GM18520 (cell line): Measurements from ENCODE around the gene NOC4L.

Source experiments
- ATAC-seq: cut with Tn5 transposase; IDR thresholded peaks from one replicate; pipeline ENCODE4 v1.9.1; 2021; ENCODE audit not compliant: unreplicated experiment

The NOC4L gene

GRCh38 chr12:132168311-132169031, 24.2 kb downstream of the NOC4L start:
- no peak for ATAC-seq

GRCh38 chr12:132169376-132169775, 25.1 kb downstream of the NOC4L start:
- ATAC-seq = no peak

DNA sequence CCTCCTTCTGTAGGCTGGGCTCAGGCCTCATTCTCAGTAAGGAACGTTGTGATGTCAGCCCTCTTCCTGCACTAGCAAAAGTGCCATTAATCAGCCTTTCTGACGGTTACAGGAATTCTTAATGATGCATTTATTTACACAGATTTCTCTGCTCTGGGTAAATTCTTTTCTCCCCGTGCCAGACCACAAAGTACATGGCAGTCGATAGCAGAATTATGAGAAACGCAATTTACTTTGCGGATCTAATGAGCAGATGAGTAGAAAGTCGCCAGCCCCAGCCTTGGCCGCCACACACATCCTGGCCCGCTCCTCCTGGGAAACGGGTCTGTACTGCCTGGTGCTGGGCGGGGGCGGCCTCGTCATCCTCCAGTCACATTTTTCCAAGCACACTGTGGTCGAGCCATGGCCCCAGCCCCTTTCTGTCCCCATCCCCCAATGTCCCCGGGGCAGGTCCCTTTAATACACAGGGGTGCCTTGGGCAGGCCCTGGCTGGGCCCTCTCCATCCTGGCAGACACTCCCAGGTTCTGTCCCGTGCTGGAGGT, 25.9 kb downstream of the NOC4L start:
- ATAC-seq = no peak

DNA sequence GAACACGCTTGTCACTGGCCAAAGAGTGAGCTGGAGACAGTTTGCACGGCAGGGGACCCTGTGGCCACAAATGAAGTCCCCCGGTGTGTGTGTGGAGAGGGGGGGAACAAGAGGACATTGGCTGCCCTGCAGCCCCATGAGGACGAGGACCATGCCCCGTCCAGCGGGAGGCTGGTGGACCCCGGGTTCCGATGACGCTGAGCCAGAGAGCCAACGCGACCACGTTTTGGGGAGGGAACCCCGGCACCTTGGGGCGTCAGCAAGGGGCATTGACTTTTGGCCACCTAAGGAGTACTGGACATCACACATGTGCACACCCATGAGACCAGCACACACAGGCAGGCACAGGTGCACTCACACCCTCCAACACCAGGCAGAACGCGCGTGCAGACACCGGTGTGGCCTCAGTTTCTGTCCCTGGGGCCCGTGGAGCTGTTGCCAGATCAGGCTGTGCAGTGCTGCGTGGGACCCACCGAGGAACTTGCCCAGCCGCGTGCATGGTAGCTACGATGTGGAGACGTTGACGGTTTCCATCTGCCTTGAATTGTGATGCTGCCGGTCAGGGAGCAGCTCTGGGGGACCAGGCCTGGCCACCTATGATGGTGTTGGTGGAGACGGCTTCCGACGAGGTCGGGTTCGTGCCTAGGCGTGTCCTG, 26.5 kb downstream of the NOC4L start:
- ATAC-seq = no peak

DNA sequence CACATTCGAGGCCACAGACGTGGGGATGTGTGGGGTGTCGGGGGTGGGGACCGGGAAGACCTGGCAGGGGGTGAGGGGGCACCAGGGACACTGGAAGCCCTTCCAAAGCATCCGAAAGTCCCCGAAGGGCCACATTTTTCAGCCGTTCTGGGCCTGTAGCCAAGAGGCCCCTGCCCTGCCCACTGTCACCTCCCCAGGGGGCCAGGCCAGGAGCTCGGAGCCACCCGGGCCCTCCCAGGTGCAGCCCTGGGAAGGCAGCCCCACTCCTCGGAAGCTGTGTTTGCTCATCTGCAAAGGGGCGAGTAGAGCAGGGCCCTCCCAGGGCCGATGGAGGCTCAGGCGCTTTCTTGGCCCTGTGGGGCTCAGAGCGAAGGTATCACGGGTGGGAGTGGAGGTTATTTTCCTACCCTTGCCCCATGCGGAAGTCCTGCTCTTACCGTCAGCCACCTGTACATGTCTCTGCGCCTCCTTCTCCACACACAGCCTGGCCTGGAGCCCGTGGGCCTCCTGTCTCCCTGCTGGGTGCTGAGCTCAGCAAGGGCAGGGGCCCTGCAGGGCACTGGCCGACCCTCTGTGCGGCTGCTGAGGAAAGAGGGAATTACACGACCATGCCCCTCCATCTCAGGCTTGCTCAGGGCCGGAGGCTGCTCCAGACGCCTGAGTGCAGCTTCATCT, 27.2 kb downstream of the NOC4L start:
- no peak for ATAC-seq

GRCh38 chr12:132171968-132172521, 27.8 kb downstream of the NOC4L start:
- no peak for ATAC-seq

DNA sequence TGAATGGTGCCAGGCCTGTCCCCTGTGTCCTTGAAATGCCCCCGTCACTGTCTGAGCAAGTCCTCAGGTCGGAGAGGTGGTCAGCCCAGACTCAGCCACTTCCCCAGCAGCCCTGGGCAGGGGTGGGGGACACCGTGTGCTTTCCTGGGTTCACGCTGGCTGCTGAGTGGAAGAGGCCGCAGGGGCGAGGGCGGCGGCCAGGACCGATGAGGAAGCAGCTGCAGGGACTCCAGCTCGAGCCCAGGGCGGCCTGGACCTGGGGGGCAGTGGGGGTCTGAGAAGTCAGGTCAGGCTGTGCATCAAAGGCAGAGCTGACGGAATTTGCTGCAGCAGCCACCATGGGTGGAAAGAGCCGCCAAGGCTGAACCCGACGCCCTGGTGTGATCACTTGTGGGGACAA, 28.4 kb downstream of the NOC4L start:
- no peak for ATAC-seq

GRCh38 chr12:132173135-132174014, 29.1 kb downstream of the NOC4L start:
- no peak for ATAC-seq

DNA sequence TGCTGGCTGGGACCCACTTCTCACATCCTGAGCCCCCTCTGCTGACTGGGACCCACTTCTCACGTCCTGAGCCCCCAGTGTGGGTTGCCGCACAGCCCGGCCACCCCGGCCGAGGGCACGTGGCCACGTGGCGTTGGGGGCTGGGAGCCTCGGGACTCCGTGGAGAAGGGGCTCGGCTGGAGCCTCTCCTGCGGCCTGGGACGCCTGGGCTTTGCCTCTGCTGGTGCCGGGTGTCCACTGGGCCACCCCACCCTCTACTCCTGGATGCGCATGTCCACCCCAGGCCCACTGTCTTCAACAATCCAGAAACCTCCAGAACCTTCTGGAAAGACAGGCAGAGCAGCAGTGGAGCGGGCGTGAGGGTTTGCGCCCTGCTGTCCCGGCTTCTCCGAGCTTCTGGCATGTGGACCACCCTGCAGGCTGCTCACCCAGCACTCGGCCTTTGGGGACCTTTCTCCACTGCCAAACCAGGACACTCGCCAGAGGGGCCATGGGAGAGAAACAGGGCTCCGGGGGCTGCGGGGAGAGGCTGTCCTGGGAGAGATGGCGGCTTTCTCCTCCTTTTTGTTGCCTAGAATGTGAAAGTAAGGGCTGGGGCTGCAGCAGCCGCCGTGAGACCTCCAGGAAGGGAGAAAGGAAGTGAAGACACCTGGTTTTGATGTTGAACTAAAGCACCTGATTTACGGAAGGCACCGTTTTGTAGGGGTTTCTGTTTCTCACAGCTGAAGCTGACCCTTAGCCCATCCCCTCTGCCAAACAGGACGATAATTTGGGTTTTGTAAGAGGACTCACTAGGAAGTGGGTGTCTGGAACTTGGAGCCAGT, 30.0 kb downstream of the NOC4L start:
- ATAC-seq = no peak

DNA sequence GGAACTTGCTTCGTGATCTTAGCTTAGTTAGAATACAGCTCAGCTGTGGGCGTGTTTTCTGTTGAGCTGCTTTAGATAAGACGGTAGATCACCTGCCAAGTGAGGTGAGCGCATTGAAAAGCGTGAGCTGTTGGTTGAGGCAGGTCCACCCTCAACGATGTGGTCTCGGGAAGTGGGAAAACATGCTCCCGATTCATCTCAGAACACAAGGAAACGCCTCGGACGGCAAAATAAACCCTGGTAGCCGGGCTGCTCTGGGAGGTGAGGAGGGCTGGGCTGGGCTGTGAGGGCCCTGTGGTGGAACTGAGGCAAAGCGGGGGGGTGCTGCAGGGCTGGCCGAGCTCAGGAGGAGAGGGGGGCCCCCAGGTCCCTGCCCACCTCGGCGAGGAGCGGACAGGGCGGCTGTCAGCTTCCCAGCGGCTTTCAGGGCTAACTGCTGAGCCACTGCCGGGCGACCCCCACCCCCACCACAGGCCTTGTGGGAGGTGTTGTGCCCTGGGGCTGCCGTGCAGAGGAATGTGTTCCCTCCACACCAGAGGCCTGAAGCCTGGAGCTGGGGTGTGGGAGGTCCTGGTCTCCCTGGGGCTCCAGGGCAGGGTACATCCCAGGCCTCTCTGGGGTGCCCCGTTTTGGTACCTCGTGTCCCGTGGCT, 30.7 kb downstream of the NOC4L start:
- ATAC-seq = no peak

- no peak for ATAC-seq
Measured at GRCh38 chr12:132175496-132176384, 31.5 kb downstream of the NOC4L start.

- no peak for ATAC-seq
Measured at GRCh38 chr12:132176385-132176919, 32.2 kb downstream of the NOC4L start.

- no peak for ATAC-seq
Measured at GRCh38 chr12:132176920-132177551, 32.8 kb downstream of the NOC4L start.

GRCh38 chr12:132178316-132178715, 34.1 kb downstream of the NOC4L start:
- no peak for ATAC-seq

DNA sequence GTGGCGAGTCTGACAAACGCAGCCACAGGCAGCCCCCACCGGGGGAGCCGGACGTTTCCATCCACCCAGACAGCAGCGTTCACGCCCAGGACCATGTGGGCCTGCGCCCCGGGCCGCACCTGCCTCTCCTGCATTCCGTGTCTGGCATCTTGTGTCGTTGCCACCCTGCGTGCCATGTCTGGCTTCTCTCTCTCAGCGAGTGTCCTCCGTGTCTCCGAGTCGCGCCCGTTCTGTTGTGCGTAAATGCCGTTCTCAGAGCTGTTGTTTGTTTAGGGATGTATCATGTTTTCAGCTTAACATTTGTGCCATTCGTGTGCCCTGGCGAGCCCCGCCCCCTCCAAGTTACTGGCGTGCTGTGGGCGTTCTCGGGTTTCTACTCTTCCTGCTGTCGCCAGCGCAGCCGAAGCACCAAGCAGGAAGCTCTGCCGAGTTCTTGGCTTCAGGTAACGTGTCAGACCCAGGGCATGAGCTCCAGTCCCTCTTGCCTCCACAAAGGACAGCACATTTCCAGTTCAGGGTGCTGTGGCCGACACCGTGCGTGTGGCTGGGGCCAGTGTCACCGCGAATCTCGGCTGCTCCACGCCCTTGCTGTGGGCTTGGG, 34.6 kb downstream of the NOC4L start:
- no peak for ATAC-seq

DNA sequence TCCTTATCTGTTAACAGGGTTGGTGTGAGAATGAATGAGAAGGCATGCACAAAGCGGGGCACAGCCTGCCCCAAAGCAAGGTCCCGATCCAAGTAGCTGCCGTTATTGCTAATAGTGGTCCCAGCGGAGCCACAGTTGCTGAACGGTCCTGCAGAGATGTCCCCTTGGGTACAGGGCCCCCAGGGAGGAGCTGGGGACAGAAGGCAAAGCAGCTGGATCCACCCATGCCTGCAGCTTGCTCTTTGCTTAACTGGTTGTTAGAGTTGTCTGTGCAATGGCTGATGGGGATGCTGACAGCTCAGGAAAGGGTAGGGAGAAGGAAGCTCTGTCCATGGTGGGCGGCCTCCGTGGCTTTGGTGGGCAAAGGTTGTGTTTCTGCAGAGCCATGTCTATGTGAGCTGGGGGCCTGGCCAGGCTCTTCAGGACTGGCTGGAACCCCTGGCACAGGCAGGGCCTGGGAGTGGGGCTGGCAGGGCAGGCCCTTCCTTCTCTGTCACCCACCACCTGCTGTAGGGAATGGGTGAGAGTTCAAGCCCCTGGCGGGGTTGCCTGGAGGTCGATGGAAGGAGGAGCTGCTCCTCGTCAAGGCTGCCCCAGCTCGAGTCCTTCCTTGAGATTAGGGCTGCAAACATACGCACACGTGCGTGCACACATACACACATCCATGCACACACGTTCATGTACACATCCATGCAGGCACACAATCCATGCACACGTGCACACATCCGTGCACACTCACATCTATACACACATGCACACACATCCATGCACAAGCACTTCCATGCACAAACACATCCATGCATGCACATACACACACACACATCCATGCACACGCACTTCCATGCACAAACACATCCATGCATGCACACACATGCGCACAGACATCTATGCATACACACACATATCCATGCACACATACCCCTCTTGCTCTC, 35.4 kb downstream of the NOC4L start:
- ATAC-seq = no peak
